Measurements from ENCODE around the gene TAF7L. TPM values are rescaled to one million over a fixed set of nuclear protein-coding genes. Genes with fewer than 3 reads are reported as not detected.

The TAF7L gene
- total and polyA plus RNA-seq, 2 experiments from 2014 or later: 0.43 to 0.53 TPM

DNA sequence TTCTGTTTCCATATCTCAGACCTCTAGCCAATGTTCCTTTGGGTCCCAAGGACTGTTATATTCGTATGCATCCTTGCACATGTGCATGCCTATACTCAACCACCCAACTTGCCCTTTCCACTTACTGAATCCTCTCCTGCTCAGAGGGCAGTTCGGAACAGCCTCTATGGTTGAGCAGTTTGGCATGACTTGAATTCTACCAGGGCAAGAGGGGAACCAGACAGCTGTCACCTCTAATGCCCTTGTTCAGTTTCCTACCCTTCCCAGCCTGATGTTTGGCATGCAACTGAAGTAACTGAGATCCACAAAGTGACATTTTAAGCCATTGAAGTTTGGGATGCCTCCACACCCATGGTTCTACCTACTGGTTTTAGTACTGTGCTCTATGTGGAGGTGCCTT is 54.1 kb downstream of the TAF7L start:
- H3K4me2 ChIP-seq (ENCODE audit: unreplicated experiment): no peak overlapping the region
- H3K4me1 ChIP-seq (ENCODE audit: insufficient read depth): peaks cover 5% of the 10 kb centered on the region; the same call in 1 of the 2 replicates
- WGBS, 2 experiments (ENCODE audit: low coverage in 1 of 2, low lambda C conversion rate in 2 of 2, missing lambda C conversion rate in 2 of 2): 60 to 61% methylated on average over 2 of the region's 2 CpGs
- H4K20me1 ChIP-seq (ENCODE audit: insufficient read depth): no peaks in the 10 kb centered on the region
- H3K36me3 ChIP-seq (ENCODE audit: low read depth): no peaks in the 10 kb centered on the region
- H3K4me3 ChIP-seq: no peak overlapping the region
- DNase-seq: no peak
- in situ Hi-C loops (cut with MboI): no loop called here
- H3K27ac ChIP-seq: no peak overlapping the region
- no peaks in the 10 kb centered on the region for H3F3A ChIP-seq (ENCODE audit: insufficient read depth)
- no peak overlapping the region for H2AFZ ChIP-seq
- H3K9ac ChIP-seq: no peak overlapping the region
- H3K27me3 ChIP-seq (replicated peaks; ENCODE audit: insufficient read depth): no peaks in the 10 kb centered on the region
- no peaks in the 10 kb centered on the region for H3K9me3 ChIP-seq (ENCODE audit: low read depth)
- no peaks in the 10 kb centered on the region for H3K79me2 ChIP-seq (ENCODE audit: insufficient read depth)
- H3K9me2 ChIP-seq (ENCODE audit: insufficient read depth): no peaks in the 10 kb centered on the region
- TF ChIP-seq EZH2phosphoT487 (IDR thresholded peaks at IDR 0.05; ENCODE audit: insufficient read depth, low read depth) (no peak), EZH2 (IDR thresholded peaks at IDR 0.05; ENCODE audit: insufficient read depth, poor library complexity, severe bottlenecking) (no peak)

DNA sequence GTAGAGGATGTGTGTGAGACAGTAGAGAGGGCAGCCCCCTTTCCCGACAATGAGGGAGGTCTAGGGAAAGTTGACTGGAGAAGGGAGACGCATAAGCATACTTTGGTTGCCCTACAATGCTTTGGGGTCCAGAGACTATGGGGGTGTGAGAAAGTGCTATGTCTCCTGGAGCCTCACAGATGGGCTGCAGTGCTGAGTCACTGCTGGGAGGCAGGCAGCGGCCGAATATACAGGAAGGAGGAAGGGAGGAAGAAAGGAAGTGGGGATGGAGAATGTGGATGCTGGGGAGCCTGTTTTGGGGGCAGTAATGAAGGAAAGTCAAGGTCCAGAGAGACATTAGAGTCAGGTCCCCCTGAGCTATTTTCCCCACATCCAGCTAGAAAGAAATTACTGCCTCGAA is 58.8 kb downstream of the TAF7L start:
- H3K4me2 ChIP-seq (ENCODE audit: unreplicated experiment): no peak overlapping the region
- WGBS, 2 experiments (ENCODE audit: low coverage in 1 of 2, low lambda C conversion rate in 2 of 2, missing lambda C conversion rate in 2 of 2): 67 to 79% methylated on average over 5 of the region's 5 CpGs
- H3K4me3 ChIP-seq: no peak overlapping the region
- H3K36me3 ChIP-seq (ENCODE audit: low read depth): no peaks in the 10 kb centered on the region
- H3K27me3 ChIP-seq (replicated peaks; ENCODE audit: insufficient read depth): no peaks in the 10 kb centered on the region
- 0 out of 2 replicates have a peak overlapping the region, but pooled peaks have one; percentile 22 for H2AFZ ChIP-seq
- TF ChIP-seq EZH2 (IDR thresholded peaks at IDR 0.05; ENCODE audit: insufficient read depth, poor library complexity, severe bottlenecking): no peak
- TF ChIP-seq EZH2phosphoT487 (IDR thresholded peaks at IDR 0.05; ENCODE audit: insufficient read depth, low read depth): no peak
- peak; percentile 23 for DNase-seq
- in situ Hi-C loops (cut with MboI): no loop called here
- no peaks in the 10 kb centered on the region for H4K20me1 ChIP-seq (ENCODE audit: insufficient read depth)
- no peak overlapping the region for H3K27ac ChIP-seq
- H3K9me2 ChIP-seq (ENCODE audit: insufficient read depth): no peaks in the 10 kb centered on the region
- peaks cover 33% of the 10 kb centered on the region for H3K4me1 ChIP-seq (ENCODE audit: insufficient read depth)
- no peaks in the 10 kb centered on the region for H3K9me3 ChIP-seq (ENCODE audit: low read depth)
- H3K9ac ChIP-seq: no peak overlapping the region
- H3K79me2 ChIP-seq (ENCODE audit: insufficient read depth): no peaks in the 10 kb centered on the region
- peaks cover 12% of the 10 kb centered on the region for H3F3A ChIP-seq (ENCODE audit: insufficient read depth)

- Histone ChIP-seq H3K4me3 (no peak overlapping the region), H3K36me3 (ENCODE audit: low read depth) (no peaks in the 10 kb centered on the region), H3K27me3 (replicated peaks; ENCODE audit: insufficient read depth) (no peaks in the 10 kb centered on the region), H3K79me2 (ENCODE audit: insufficient read depth) (no peaks in the 10 kb centered on the region), H3K9ac (no peak overlapping the region), H2AFZ (no peak overlapping the region), H3K9me3 (ENCODE audit: low read depth) (no peaks in the 10 kb centered on the region), H3K4me2 (ENCODE audit: unreplicated experiment) (peak overlapping the region; percentile 32), H3K9me2 (ENCODE audit: insufficient read depth) (no peaks in the 10 kb centered on the region), H3K4me1 (ENCODE audit: insufficient read depth) (peaks cover 33% of the 10 kb centered on the region), H3F3A (ENCODE audit: insufficient read depth) (peaks cover 12% of the 10 kb centered on the region), H4K20me1 (ENCODE audit: insufficient read depth) (no peaks in the 10 kb centered on the region), H3K27ac (no peak overlapping the region)
- TF ChIP-seq EZH2phosphoT487 (IDR thresholded peaks at IDR 0.05; ENCODE audit: insufficient read depth, low read depth): no peak
- no peak for DNase-seq
- WGBS, 2 experiments (ENCODE audit: low coverage in 1 of 2, low lambda C conversion rate in 2 of 2, missing lambda C conversion rate in 2 of 2): 100% methylated on average over 1 of the region's 1 CpG
- in situ Hi-C loops (cut with MboI): no loop called here
These were observed 60.1 kb downstream of the TAF7L start for GRCh38 chrX:101231080-101231479.

DNA sequence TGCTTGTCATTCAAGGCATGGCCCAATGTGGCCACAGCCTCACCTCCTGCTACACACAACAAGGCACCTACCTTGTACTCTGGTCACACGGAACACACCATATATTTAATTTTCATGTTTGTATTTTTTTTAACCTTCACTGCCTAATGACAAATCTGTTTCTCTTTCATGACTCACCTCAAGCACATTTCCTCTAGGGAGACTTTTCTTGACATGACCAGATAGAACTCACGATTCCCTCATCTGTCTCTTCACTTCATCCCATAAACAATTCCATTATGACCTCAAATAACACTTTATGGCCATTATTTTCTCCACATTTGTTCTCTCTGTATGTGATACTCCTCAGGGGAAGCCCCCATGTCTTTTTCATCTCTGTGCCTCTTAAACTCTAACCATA is 60.5 kb downstream of the TAF7L start:
- DNase-seq: peak; percentile 68
- Histone ChIP-seq H3K4me2 (ENCODE audit: unreplicated experiment) (peak overlapping the region; percentile 32), H3K9me2 (ENCODE audit: insufficient read depth) (no peaks in the 10 kb centered on the region), H3K79me2 (ENCODE audit: insufficient read depth) (no peaks in the 10 kb centered on the region), H3K9ac (no peak overlapping the region), H3K27ac (no peak overlapping the region), H3K36me3 (ENCODE audit: low read depth) (no peaks in the 10 kb centered on the region), H3F3A (ENCODE audit: insufficient read depth) (peaks cover 12% of the 10 kb centered on the region), H3K9me3 (ENCODE audit: low read depth) (no peaks in the 10 kb centered on the region), H3K4me3 (no peak overlapping the region), H3K4me1 (ENCODE audit: insufficient read depth) (peaks cover 33% of the 10 kb centered on the region), H4K20me1 (ENCODE audit: insufficient read depth) (no peaks in the 10 kb centered on the region), H2AFZ (no peak overlapping the region), H3K27me3 (replicated peaks; ENCODE audit: insufficient read depth) (no peaks in the 10 kb centered on the region)
- WGBS, 2 experiments (ENCODE audit: low coverage in 1 of 2, low lambda C conversion rate in 2 of 2, missing lambda C conversion rate in 2 of 2): 23 to 29% methylated on average over 2 of the region's 2 CpGs
- in situ Hi-C loops (cut with MboI): no loop called here
- TF ChIP-seq EZH2phosphoT487 (IDR thresholded peaks at IDR 0.05; ENCODE audit: insufficient read depth, low read depth): no peak
- no peak for TF ChIP-seq EZH2 (IDR thresholded peaks at IDR 0.05; ENCODE audit: insufficient read depth, poor library complexity, severe bottlenecking)

DNA sequence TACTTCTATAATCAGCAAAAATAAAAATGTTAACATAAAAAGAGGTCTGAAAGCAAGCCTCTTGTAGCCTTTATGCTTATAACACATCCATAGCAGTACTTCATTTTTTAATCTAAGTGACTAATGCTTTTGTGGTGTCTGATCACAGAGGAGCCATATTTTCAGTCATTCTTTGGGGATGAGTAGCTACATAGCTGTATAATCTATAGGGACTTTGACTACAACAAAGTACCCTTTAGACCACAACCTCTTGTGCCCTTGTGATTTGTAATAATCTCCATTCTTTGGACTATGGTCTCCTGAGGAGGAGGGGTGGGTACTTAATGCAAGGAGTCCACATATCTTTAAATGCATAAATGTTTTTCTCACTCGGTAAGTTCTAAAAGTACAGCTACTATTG is 62.0 kb downstream of the TAF7L start:
- no peaks in the 10 kb centered on the region for H3K9me2 ChIP-seq (ENCODE audit: insufficient read depth)
- H3K4me3 ChIP-seq: no peak overlapping the region
- peak overlapping the region; percentile 60 for H3K27ac ChIP-seq
- peaks cover 12% of the 10 kb centered on the region for H3F3A ChIP-seq (ENCODE audit: insufficient read depth)
- H4K20me1 ChIP-seq (ENCODE audit: insufficient read depth): no peaks in the 10 kb centered on the region
- H3K9me3 ChIP-seq (ENCODE audit: low read depth): no peaks in the 10 kb centered on the region
- H3K9ac ChIP-seq: no peak overlapping the region
- DNase-seq: peak; percentile 72
- in situ Hi-C loops (cut with MboI): no loop called here
- WGBS, 2 experiments (ENCODE audit: low coverage in 1 of 2, low lambda C conversion rate in 2 of 2, missing lambda C conversion rate in 2 of 2): 67 to 70% methylated on average over 1 of the region's 1 CpG
- no peak overlapping the region for H2AFZ ChIP-seq
- no peak for TF ChIP-seq EZH2 (IDR thresholded peaks at IDR 0.05; ENCODE audit: insufficient read depth, poor library complexity, severe bottlenecking)
- H3K4me1 ChIP-seq (ENCODE audit: insufficient read depth): peaks cover 33% of the 10 kb centered on the region
- H3K4me2 ChIP-seq (ENCODE audit: unreplicated experiment): peak overlapping the region; percentile 48
- H3K36me3 ChIP-seq (ENCODE audit: low read depth): no peaks in the 10 kb centered on the region
- no peaks in the 10 kb centered on the region for H3K79me2 ChIP-seq (ENCODE audit: insufficient read depth)
- no peaks in the 10 kb centered on the region for H3K27me3 ChIP-seq (replicated peaks; ENCODE audit: insufficient read depth)

Data from GM23248 (cell line).